ENCODE data around the gene MGST1. TPM values are rescaled to one million over a fixed set of nuclear protein-coding genes. Genes with fewer than 3 reads are reported as not detected.

Gene MGST1
- total and polyA plus RNA-seq, 2 experiments from 2014 or later: 297 to 1,400 TPM

- no peak for TF ChIP-seq ZNF462 (CRISPR knock-in tag; IDR thresholded peaks at IDR 0.05)
- no peak for TF ChIP-seq EZH2phosphoT487 (IDR thresholded peaks at IDR 0.05; ENCODE audit: unreplicated experiment)
- TF ChIP-seq STAT1 (IDR thresholded peaks at IDR 0.05; ENCODE audit: unreplicated experiment): no peak
Measured at GRCh38 chr12:16303939-16304338, 43.5 kb upstream of the MGST1 start (continued).

- Histone ChIP-seq H3K4me3 (no peak overlapping the region), H3K27ac (ENCODE audit: low read depth) (no peak overlapping the region), H3K4me1 (ENCODE audit: insufficient read depth) (no peaks in the 10 kb centered on the region), H3F3A (replicated peaks; ENCODE audit: low read depth) (no peaks in the 10 kb centered on the region), H3K9me2 (ENCODE audit: insufficient read depth) (no peaks in the 10 kb centered on the region; the same call in 1 of the 2 replicates), H3K4me2 (no peak overlapping the region), H3K36me3 (ENCODE audit: insufficient read depth) (no peaks in the 10 kb centered on the region), H2AFZ (no peak overlapping the region), H4K20me1 (replicated peaks; ENCODE audit: insufficient read depth) (no peaks in the 10 kb centered on the region), H3K27me3 (ENCODE audit: insufficient read depth) (no peaks in the 10 kb centered on the region), H3K79me2 (replicated peaks; ENCODE audit: insufficient read depth) (no peaks in the 10 kb centered on the region)
- Mint-ChIP-seq H3K9me3 (peaks cover 23% of the 10 kb centered on the region), H3K4me3 (no peak overlapping the region), H3K27ac (no peak overlapping the region), H3K27me3 (ENCODE audit: insufficient read depth, low read depth, poor library complexity) (no peaks in the 10 kb centered on the region), H3K36me3 (ENCODE audit: low read depth) (peaks cover 11% of the 10 kb centered on the region; the same call in 2 of the 3 replicates), H3K4me1 (no peaks in the 10 kb centered on the region)
- ATAC-seq: no peak
- DNase-seq (ENCODE audit: low spot score): no peak
- TF ChIP-seq JUNB (IDR thresholded peaks at IDR 0.05; ENCODE audit: unreplicated experiment): no peak
- TF ChIP-seq ETS1 (IDR thresholded peaks at IDR 0.05): no peak
- TF ChIP-seq ZNF462 (CRISPR knock-in tag; IDR thresholded peaks at IDR 0.05): no peak
- TF ChIP-seq POLR2AphosphoS5 (IDR thresholded peaks at IDR 0.05; ENCODE audit: low read depth): no peak
Measured at GRCh38 chr12:16307856-16308475, 39.5 kb upstream of the MGST1 start.
